Upper lobe of right lung (tissue), 1 donor: Measurements from ENCODE around the gene LRRC7. TPM values are rescaled to one million over a fixed set of nuclear protein-coding genes. Genes with fewer than 3 reads are reported as not detected.

Experiments used
- ATAC-seq: fragments of 200-7000 bp; cut with Tn5 transposase; one replicate; pipeline ENCODE4 v1.9.1; 2020; ENCODE audit warnings: mild to moderate bottlenecking, moderate library complexity
- DNase-seq: peaks from one replicate; pipeline ENCODE4 v3.0.0-alpha.2; 2020
- H3K27ac ChIP-seq: fragments of 200-600 bp; one replicate; pipeline ENCODE4 v1.8.0; 2022
- H3K27me3 ChIP-seq: fragments of 200-600 bp; one replicate; pipeline ENCODE4 v1.8.0; 2022; ENCODE audit warnings: mild to moderate bottlenecking
- H3K36me3 ChIP-seq: fragments of 200-600 bp; one replicate; pipeline ENCODE4 v1.8.0; 2022
- H3K4me1 ChIP-seq: fragments of 200-600 bp; one replicate; pipeline ENCODE4 v1.8.0; 2022
- H3K4me3 ChIP-seq: fragments of 200-600 bp; one replicate; pipeline ENCODE4 v1.8.0; 2022; ENCODE audit warnings: mild to moderate bottlenecking
- H3K9me3 ChIP-seq: fragments of 200-600 bp; one replicate; pipeline ENCODE4 v1.8.0; 2022
- CTCF ChIP-seq: fragments of 200-600 bp; IDR thresholded peaks from one replicate; pipeline ENCODE4 v1.8.0; 2022; ENCODE audit warnings: antibody characterized with exemption
- intact Hi-C: fragments of 100-400 bp; cut with DNase I; formaldehyde crosslinking; loops from one replicate; pipeline ENCODE4 v1.11.0; 2022
- total RNA-seq: library from RNA; stranded (reverse); fragmentation: NEBNext Ultra II Directional; extraction: Animal tissue kit (Norgen Biotek cat#: 25700); gene quantifications from one replicate; pipeline ENCODE4 v1.2.1, GENCODE V29; 2021
- donor health status: DM: no; HTN: yes; CAD: no; lungs with severe emphysema.

The LRRC7 gene
- total RNA-seq, 1 donor from 2014 or later: not detected

GRCh38 chr1:70101774-70102173, 534.1 kb downstream of the LRRC7 start:
- DNase-seq (no peak), ATAC-seq (no peak)
- intact Hi-C loops: no loop called here
- Histone ChIP-seq H3K27me3 (no peaks in the 10 kb centered on the region), H3K9me3 (no peaks in the 10 kb centered on the region), H3K27ac (no peak overlapping the region), H3K4me3 (no peak overlapping the region), H3K4me1 (no peaks in the 10 kb centered on the region), H3K36me3 (no peaks in the 10 kb centered on the region)
- no peak for TF ChIP-seq CTCF

GRCh38 chr1:70103770-70104169, 536.0 kb downstream of the LRRC7 start:
- no peaks in the 10 kb centered on the region for H3K36me3 ChIP-seq
- intact Hi-C loops: no loop called here
- ATAC-seq: no peak
- no peaks in the 10 kb centered on the region for H3K27me3 ChIP-seq
- no peak overlapping the region for H3K27ac ChIP-seq
- DNase-seq: no peak
- H3K4me1 ChIP-seq: no peaks in the 10 kb centered on the region
- no peak overlapping the region for H3K4me3 ChIP-seq
- no peaks in the 10 kb centered on the region for H3K9me3 ChIP-seq
- TF ChIP-seq CTCF: no peak

GRCh38 chr1:70109241-70109640, 541.5 kb downstream of the LRRC7 start:
- ATAC-seq (no peak), DNase-seq (no peak)
- Histone ChIP-seq H3K9me3 (no peaks in the 10 kb centered on the region), H3K27me3 (no peaks in the 10 kb centered on the region), H3K4me3 (no peak overlapping the region), H3K4me1 (no peaks in the 10 kb centered on the region), H3K27ac (no peak overlapping the region), H3K36me3 (no peaks in the 10 kb centered on the region)
- intact Hi-C loops: no loop called here
- TF ChIP-seq CTCF: no peak

- no peak for TF ChIP-seq CTCF
- H3K36me3 ChIP-seq: no peaks in the 10 kb centered on the region
- H3K27ac ChIP-seq: no peak overlapping the region
- intact Hi-C loops: no loop called here
- ATAC-seq: no peak
- H3K9me3 ChIP-seq: no peaks in the 10 kb centered on the region
- H3K4me1 ChIP-seq: no peaks in the 10 kb centered on the region
- H3K4me3 ChIP-seq: no peak overlapping the region
- H3K27me3 ChIP-seq: no peaks in the 10 kb centered on the region
- DNase-seq: no peak
Observed at GRCh38 chr1:70112838-70113237, 545.1 kb downstream of the LRRC7 start.

- H3K36me3 ChIP-seq: no peaks in the 10 kb centered on the region
- H3K4me1 ChIP-seq: no peaks in the 10 kb centered on the region
- H3K27me3 ChIP-seq: no peaks in the 10 kb centered on the region
- DNase-seq (no peak), ATAC-seq (no peak)
- H3K9me3 ChIP-seq: no peaks in the 10 kb centered on the region
- no peak overlapping the region for H3K4me3 ChIP-seq
- intact Hi-C loops: no loop called here
- no peak overlapping the region for H3K27ac ChIP-seq
- no peak for TF ChIP-seq CTCF
Observed at GRCh38 chr1:70115315-70115714, 547.6 kb downstream of the LRRC7 start.

- no peak for DNase-seq
- Histone ChIP-seq H3K36me3 (no peaks in the 10 kb centered on the region), H3K27ac (no peak overlapping the region), H3K4me3 (no peak overlapping the region), H3K4me1 (no peaks in the 10 kb centered on the region), H3K27me3 (no peaks in the 10 kb centered on the region), H3K9me3 (no peaks in the 10 kb centered on the region)
- intact Hi-C loops: no loop called here
- TF ChIP-seq CTCF: no peak
- no peak for ATAC-seq
Observed at GRCh38 chr1:70117046-70117445, 549.3 kb downstream of the LRRC7 start.
